Transverse colon (tissue), 4 donors: ENCODE measurements around the gene FAM107B. TPM values are rescaled to one million over a fixed set of nuclear protein-coding genes. Genes with fewer than 3 reads are reported as not detected.

Experiments used
- DNase-seq: peaks from one replicate; pipeline ENCODE4 v3.0.0-alpha.2; 2019
- H3K27ac ChIP-seq, 4 donors: fragments of 200-600 bp; sonication (generic); 2 replicates each; pipeline ENCODE4 v1.5.1; 2016 to 2018; ENCODE audit warnings: inconsistent platforms in 4 of 4
- H3K27me3 ChIP-seq: fragments of 200-600 bp; sonication (generic); 2 replicates; pipeline ENCODE4 v1.5.1; 2017; ENCODE audit warnings: inconsistent platforms
- H3K36me3 ChIP-seq, 4 donors: fragments of 200-600 bp; sonication (generic); 2 replicates each; pipeline ENCODE4 v1.5.1; 2017 to 2019; ENCODE audit warnings: inconsistent platforms in 4 of 4
- H3K4me1 ChIP-seq, 4 donors: fragments of 200-600 bp; sonication (generic); 2 replicates each; pipeline ENCODE4 v1.5.1; 2017 to 2020; ENCODE audit warnings: inconsistent platforms in 4 of 4
- H3K4me3 ChIP-seq, 4 donors: fragments of 200-600 bp; sonication (generic); 1 replicate in 1 of 4; 2 replicates in 3 of 4; pipeline versions ENCODE4 v1.5.1 to v1.6.1; 2017 to 2019; ENCODE audit warnings: inconsistent platforms in 4 of 4
- H3K9me3 ChIP-seq, 2 donors: fragments of 200-600 bp; sonication (generic); 2 replicates each; pipeline ENCODE4 v1.5.1; 2017 to 2019; ENCODE audit warnings: inconsistent platforms in 2 of 2
- EP300 ChIP-seq: sonication (generic); formaldehyde crosslinking; IDR thresholded peaks from one replicate; pipeline ENCODE4 v1.6.1; 2017; ENCODE audit warnings: antibody characterized with exemption, low read depth
- POLR2A ChIP-seq: fragments of 450-650 bp; IDR thresholded peaks from one replicate; pipeline ENCODE4 v1.6.1; 2016; ENCODE audit warnings: antibody characterized with exemption, mild to moderate bottlenecking, moderate library complexity
- POLR2AphosphoS5 ChIP-seq, 3 donors: sonication (generic); formaldehyde crosslinking; IDR thresholded peaks; one replicate each; pipeline ENCODE4 v1.6.1; 2016; ENCODE audit warnings: antibody characterized with exemption in 3 of 3
- WGBS, 2 donors: methylation state at CpG; one replicate each; pipeline ENCODE4 v1.1.5; 2018; ENCODE audit warnings: low coverage in 1 of 2; 5-methylcytosine and 5-hydroxymethylcytosine counted together
- in situ Hi-C, 4 donors: fragments of 200-750 bp; cut with MboI; loops; one replicate each; pipeline versions ENCODE4 v1.15.0 to v1.15.1; 2017; ENCODE audit warnings: low sequenced_read_pairs in 3 of 4, low pct_ligation_motif_present in 1 of 4, low pct_unique_long_range_greater_than_20kb in 1 of 4
- intact Hi-C: fragments of 100-400 bp; cut with DNase I; formaldehyde crosslinking; loops from one replicate; pipeline ENCODE4 v1.15.1; 2023; ENCODE audit warnings: low total_unique reads
- total RNA-seq, 4 donors: library from RNA; depleted of rRNA; stranded (reverse); fragments of >200 nt; gene quantifications; one replicate each; pipeline ENCODE4 v1.1.0, GENCODE V29; 2016
- TF ChIP-seq, protein P1 (sequence below), 5 experiments: fragments of 200-600 bp in 3 of 5; fragments of 450-650 bp in 2 of 5; sonication (generic) in 3 of 5; IDR thresholded peaks; 1 replicate in 2 of 5; 2 replicates in 3 of 5; pipeline ENCODE4 v1.5.1; 2016 to 2017; ENCODE audit warnings: antibody characterized with exemption in 5 of 5, inconsistent platforms in 3 of 5, mild to moderate bottlenecking in 2 of 5, moderate library complexity in 1 of 5

Gene FAM107B
- total RNA-seq, 4 donors from 2014 or later: 23.9 to 71.0 (median 52.8) TPM

DNA sequence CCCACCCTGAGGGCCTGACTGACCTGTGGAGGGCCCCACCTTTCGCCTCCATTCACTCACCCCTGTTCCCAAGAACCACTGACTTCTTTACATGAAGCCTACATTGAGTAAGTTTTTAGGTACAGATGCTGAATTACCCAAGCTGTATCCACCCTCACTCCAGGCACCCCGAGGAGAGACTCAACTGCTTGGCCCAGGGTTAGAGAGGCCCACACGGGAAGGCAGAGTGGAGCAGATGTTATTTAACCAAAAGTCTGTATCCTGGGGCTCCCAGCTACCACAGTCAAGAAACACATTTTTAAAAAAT lies 230.8 kb downstream of the FAM107B start:
- no peaks in the 10 kb centered on the region for H3K27me3 ChIP-seq
- peak overlapping the region in 2 of 4 donors; percentile 36 to 60 for H3K27ac ChIP-seq
- no peaks in the 10 kb centered on the region for H3K9me3 ChIP-seq
- 88% methylated on average over 3 of the region's 3 CpGs; no CpG with 5 or more reads in 1 of the 2 donors for WGBS, 2 donors
- peaks cover 0 to 14% (median 0%) of the 10 kb centered on the region in 4 donors for H3K4me1 ChIP-seq
- in situ Hi-C loops: loop anchor here in 2 of 4 donors (25.0 kb wide), 2 partner anchors 268 to 568 kb away; no protein-coding TSS in a partner anchor
- H3K36me3 ChIP-seq: no peaks in the 10 kb centered on the region
- no peak for DNase-seq
- TF ChIP-seq POLR2A (no peak), EP300 (no peak), POLR2AphosphoS5 (IDR thresholded peaks at IDR 0.05) (no peak)
- TF ChIP-seq, protein P1, sequence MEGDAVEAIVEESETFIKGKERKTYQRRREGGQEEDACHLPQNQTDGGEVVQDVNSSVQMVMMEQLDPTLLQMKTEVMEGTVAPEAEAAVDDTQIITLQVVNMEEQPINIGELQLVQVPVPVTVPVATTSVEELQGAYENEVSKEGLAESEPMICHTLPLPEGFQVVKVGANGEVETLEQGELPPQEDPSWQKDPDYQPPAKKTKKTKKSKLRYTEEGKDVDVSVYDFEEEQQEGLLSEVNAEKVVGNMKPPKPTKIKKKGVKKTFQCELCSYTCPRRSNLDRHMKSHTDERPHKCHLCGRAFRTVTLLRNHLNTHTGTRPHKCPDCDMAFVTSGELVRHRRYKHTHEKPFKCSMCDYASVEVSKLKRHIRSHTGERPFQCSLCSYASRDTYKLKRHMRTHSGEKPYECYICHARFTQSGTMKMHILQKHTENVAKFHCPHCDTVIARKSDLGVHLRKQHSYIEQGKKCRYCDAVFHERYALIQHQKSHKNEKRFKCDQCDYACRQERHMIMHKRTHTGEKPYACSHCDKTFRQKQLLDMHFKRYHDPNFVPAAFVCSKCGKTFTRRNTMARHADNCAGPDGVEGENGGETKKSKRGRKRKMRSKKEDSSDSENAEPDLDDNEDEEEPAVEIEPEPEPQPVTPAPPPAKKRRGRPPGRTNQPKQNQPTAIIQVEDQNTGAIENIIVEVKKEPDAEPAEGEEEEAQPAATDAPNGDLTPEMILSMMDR (IDR thresholded peaks at IDR 0.05): no peak
- H3K4me3 ChIP-seq: no peak overlapping the region
- intact Hi-C loops: loop anchor here (10.0 kb wide), 1 partner anchor 281 kb away; no protein-coding TSS in a partner anchor

DNA sequence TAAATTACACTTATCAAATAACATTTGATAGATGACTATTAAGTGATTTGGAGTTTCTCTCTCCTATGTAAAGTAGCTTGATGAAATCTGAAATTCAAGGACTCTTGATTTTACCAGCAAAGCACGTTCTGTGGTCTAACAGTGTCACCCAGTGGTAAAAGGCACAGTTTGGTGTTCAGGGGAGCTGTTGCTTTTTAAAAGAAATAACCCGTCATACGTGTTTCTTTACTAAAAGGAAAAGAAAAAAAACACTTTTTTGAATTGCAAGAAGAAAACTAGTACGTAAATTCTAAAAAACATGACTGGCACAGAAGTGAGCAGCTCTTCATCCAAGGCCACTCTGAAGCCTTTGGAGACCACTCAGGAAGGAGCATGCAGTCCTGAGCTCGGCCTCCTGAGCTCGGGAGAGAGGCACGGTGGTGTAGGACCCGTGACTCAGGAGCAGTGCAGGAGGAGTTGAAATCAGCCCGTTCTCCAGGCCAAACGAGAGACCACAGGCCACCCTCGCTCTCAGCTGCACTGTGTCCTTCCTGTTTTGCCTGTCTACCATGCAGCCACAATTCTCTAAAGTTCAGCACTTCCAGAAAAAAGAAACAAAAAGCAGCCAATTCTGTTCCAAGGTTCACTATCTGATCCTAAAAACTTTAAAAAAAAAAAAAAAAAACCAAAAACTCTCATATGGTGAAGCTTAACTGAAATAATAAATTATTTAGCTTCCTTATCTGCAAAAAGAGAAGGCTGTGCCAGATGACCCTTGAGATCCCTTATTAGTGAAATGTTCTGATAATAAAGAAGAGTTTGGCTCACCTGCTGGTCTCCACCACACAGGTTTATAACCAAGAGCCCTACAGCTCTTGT lies 231.4 kb downstream of the FAM107B start:
- Histone ChIP-seq H3K36me3 (no peaks in the 10 kb centered on the region), H3K9me3 (no peaks in the 10 kb centered on the region), H3K27ac (peak overlapping the region in 2 of 4 donors; percentile 36 to 60), H3K4me1 (peaks cover 0 to 14% (median 0%) of the 10 kb centered on the region in 4 donors), H3K27me3 (no peaks in the 10 kb centered on the region), H3K4me3 (no peak overlapping the region)
- WGBS, 2 donors: 43 to 82% methylated on average over 11 of the region's 11 CpGs
- intact Hi-C loops (loop anchor here (10.0 kb wide), 1 partner anchor 282 kb away; no protein-coding TSS in a partner anchor), in situ Hi-C loops (loop anchor here in 2 of 4 donors (25.0 kb wide), 2 partner anchors 269 to 569 kb away; no protein-coding TSS in a partner anchor)
- TF ChIP-seq EP300: no peak
- TF ChIP-seq, protein P1 (IDR thresholded peaks at IDR 0.05): peak in 3 of 5 experiments; percentile 19 to 29 (median 20)
- DNase-seq: no peak

DNA sequence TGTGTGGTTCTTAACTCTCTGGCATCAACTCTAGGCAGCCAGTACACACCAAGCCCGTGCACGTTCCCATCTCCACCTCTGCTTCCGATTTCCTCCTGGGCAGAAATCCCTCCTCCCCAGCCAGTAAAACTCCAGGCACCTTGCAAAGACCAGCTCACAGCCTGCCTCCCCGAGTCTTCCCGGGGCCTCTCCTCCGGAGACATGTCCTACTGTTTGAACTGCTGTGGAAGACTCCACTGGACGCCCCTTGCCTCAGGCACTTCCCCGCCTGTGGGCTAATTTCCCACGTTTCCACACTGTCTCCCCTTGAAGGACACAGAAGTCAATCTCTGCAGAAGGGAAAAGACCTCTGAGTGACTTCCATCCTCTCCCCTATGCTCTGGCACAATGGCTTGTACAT lies 233.3 kb downstream of the FAM107B start:
- H3K9me3 ChIP-seq: no peaks in the 10 kb centered on the region
- no peak overlapping the region for H3K4me3 ChIP-seq
- no peak for DNase-seq
- in situ Hi-C loops (loop anchor here in 2 of 4 donors (25.0 kb wide), 2 partner anchors 271 to 571 kb away; no protein-coding TSS in a partner anchor), intact Hi-C loops (loop anchor here (10.0 kb wide), 1 partner anchor 283 kb away; no protein-coding TSS in a partner anchor)
- peaks cover 0 to 17% (median 2%) of the 10 kb centered on the region in 4 donors for H3K4me1 ChIP-seq
- no peaks in the 10 kb centered on the region for H3K36me3 ChIP-seq
- TF ChIP-seq POLR2A: no peak
- TF ChIP-seq EP300: no peak
- TF ChIP-seq, protein P1 (IDR thresholded peaks at IDR 0.05): no peak
- TF ChIP-seq POLR2AphosphoS5 (IDR thresholded peaks at IDR 0.05): no peak
- H3K27me3 ChIP-seq: no peaks in the 10 kb centered on the region
- WGBS, 2 donors: 96% methylated on average over 9 of the region's 9 CpGs; no CpG with 5 or more reads in 1 of the 2 donors
- no peak overlapping the region for H3K27ac ChIP-seq

DNA sequence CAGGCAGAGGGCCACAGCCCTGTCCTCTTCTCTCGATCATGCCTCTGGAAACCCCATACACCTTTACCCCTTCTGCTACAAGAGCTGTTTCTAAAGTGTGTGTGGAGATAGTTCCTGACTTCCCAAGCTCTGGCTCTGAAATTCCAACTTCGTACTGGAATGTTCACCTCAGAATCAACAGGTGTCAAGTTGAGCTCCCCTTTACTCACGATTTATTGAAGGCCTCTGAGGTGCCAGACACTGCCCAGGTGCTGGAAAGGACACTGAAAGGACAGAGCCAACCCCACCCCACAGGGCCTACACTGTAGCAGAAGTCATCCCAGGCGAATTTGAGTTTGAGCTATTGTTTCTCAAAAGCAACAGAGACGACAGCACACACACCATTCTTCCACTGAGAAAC lies 234.1 kb downstream of the FAM107B start:
- Histone ChIP-seq H3K27ac (no peak overlapping the region), H3K9me3 (no peaks in the 10 kb centered on the region), H3K4me3 (no peak overlapping the region), H3K36me3 (no peaks in the 10 kb centered on the region), H3K27me3 (no peaks in the 10 kb centered on the region), H3K4me1 (peaks cover 0 to 17% (median 5%) of the 10 kb centered on the region in 4 donors)
- WGBS, 2 donors: 92 to 93% methylated on average over 3 to 5 of the region's 5 CpGs
- intact Hi-C loops (loop anchor here (10.0 kb wide), 1 partner anchor 284 kb away; no protein-coding TSS in a partner anchor), in situ Hi-C loops (loop anchor here in 2 of 4 donors (25.0 kb wide), 2 partner anchors 272 to 572 kb away; no protein-coding TSS in a partner anchor)
- TF ChIP-seq POLR2AphosphoS5 (IDR thresholded peaks at IDR 0.05) (no peak), POLR2A (no peak), EP300 (no peak)
- TF ChIP-seq, protein P1 (IDR thresholded peaks at IDR 0.05): no peak
- DNase-seq: no peak
